HL-60 (cell line): ENCODE data around the gene PLBD2.
A peak's percentile ranks its signal among the peaks of the same experiment; 100 is the strongest.

Source experiments
- DNase-seq, 2 experiments: peaks; one replicate each; pipeline ENCODE4 v3.0.0-alpha.2; 2010 to 2020; ENCODE audit warnings: low read depth in 1 of 2, low spot score in 1 of 2
- H3K27ac ChIP-seq: fragments of 250-450 bp; sonication (Bioruptor Pico); replicated peaks from 2 replicates; pipeline ENCODE4 v1.5.1; 2020; ENCODE audit warnings: mild to moderate bottlenecking, moderate library complexity
- H3K27me3 ChIP-seq: fragments of 250-450 bp; sonication (Bioruptor Pico); 2 replicates; pipeline ENCODE4 v1.5.1; 2021; ENCODE audit warnings: mild to moderate bottlenecking, moderate library complexity; ENCODE audit not compliant: insufficient read depth, poor library complexity, severe bottlenecking
- H3K4me3 ChIP-seq: replicated peaks from 2 replicates; pipeline ENCODE4 v1.5.1; 2011; ENCODE audit warnings: mild to moderate bottlenecking, control low read depth, low read length; ENCODE audit not compliant: insufficient read depth
- GABPA ChIP-seq: IDR thresholded peaks from 2 replicates; pipeline ENCODE4 v1.6.1; 2012; ENCODE audit warnings: low read depth
- POLR2AphosphoS5 ChIP-seq: IDR thresholded peaks from 2 replicates; pipeline ENCODE4 v1.6.1; 2012; ENCODE audit warnings: low read depth
- SPI1 ChIP-seq: IDR thresholded peaks from 2 replicates; pipeline ENCODE4 v1.6.1; 2012; ENCODE audit warnings: low read depth, mild to moderate bottlenecking, borderline replicate concordance
- TF ChIP-seq, protein P1 (sequence below): IDR thresholded peaks from 2 replicates; pipeline ENCODE4 v1.6.1; 2012; ENCODE audit warnings: low read depth; ENCODE audit not compliant: insufficient replicate concordance
- TF ChIP-seq, protein P2 (sequence below): IDR thresholded peaks from one replicate; pipeline ENCODE4 v1.5.1; 2011; ENCODE audit warnings: low read length, control low read depth, inconsistent platforms; ENCODE audit not compliant: insufficient read depth

PLBD2 gene

DNA sequence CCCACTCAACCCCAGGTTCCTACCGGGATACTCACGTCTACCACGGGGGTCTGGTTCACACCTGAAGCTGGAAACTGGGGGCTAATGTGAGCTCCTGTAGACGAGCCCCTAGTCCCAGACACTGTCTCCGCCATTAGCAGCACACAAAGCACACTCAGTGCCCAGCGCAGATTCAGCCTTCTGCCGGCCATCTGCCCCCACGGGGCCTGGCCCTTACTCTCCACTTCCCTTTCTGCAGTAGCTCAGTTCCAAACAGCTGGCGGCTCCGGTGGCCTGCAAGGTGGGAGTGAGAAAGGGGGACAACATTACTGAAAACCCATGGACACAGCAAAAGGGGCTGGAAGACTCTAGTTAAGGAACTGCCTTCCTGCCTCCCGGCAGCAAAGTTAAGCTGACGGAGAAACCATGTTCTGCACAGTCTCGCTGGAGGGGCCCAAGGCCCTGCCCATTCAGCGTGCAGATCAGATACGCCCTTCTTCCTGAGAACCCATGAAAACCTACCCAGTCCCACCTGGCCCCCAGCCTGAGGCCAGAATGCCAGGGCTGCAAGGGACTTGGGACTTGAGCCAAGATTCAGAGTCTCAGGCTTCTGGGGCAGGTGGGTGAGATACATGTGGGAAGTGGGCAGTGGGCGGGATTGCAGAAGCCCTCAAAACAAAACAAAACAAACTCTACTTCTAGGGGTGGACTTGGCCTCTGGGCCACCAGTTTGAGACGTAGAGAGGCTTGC is 25.5 kb upstream of the PLBD2 start:
- Histone ChIP-seq H3K4me3 (peak overlapping the region; percentile 78), H3K27ac (peak overlapping the region; percentile 86), H3K27me3 (no peaks in the 10 kb centered on the region)
- no peak for DNase-seq
- TF ChIP-seq GABPA = no peak
- TF ChIP-seq POLR2AphosphoS5 = no peak
- TF ChIP-seq, protein P1, sequence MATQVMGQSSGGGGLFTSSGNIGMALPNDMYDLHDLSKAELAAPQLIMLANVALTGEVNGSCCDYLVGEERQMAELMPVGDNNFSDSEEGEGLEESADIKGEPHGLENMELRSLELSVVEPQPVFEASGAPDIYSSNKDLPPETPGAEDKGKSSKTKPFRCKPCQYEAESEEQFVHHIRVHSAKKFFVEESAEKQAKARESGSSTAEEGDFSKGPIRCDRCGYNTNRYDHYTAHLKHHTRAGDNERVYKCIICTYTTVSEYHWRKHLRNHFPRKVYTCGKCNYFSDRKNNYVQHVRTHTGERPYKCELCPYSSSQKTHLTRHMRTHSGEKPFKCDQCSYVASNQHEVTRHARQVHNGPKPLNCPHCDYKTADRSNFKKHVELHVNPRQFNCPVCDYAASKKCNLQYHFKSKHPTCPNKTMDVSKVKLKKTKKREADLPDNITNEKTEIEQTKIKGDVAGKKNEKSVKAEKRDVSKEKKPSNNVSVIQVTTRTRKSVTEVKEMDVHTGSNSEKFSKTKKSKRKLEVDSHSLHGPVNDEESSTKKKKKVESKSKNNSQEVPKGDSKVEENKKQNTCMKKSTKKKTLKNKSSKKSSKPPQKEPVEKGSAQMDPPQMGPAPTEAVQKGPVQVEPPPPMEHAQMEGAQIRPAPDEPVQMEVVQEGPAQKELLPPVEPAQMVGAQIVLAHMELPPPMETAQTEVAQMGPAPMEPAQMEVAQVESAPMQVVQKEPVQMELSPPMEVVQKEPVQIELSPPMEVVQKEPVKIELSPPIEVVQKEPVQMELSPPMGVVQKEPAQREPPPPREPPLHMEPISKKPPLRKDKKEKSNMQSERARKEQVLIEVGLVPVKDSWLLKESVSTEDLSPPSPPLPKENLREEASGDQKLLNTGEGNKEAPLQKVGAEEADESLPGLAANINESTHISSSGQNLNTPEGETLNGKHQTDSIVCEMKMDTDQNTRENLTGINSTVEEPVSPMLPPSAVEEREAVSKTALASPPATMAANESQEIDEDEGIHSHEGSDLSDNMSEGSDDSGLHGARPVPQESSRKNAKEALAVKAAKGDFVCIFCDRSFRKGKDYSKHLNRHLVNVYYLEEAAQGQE = no peak
- TF ChIP-seq SPI1 = peak; percentile 68

- TF ChIP-seq, protein P2, sequence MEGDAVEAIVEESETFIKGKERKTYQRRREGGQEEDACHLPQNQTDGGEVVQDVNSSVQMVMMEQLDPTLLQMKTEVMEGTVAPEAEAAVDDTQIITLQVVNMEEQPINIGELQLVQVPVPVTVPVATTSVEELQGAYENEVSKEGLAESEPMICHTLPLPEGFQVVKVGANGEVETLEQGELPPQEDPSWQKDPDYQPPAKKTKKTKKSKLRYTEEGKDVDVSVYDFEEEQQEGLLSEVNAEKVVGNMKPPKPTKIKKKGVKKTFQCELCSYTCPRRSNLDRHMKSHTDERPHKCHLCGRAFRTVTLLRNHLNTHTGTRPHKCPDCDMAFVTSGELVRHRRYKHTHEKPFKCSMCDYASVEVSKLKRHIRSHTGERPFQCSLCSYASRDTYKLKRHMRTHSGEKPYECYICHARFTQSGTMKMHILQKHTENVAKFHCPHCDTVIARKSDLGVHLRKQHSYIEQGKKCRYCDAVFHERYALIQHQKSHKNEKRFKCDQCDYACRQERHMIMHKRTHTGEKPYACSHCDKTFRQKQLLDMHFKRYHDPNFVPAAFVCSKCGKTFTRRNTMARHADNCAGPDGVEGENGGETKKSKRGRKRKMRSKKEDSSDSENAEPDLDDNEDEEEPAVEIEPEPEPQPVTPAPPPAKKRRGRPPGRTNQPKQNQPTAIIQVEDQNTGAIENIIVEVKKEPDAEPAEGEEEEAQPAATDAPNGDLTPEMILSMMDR = no peak
- TF ChIP-seq, protein P1 = no peak
- TF ChIP-seq POLR2AphosphoS5 (no peak), GABPA (no peak), SPI1 (no peak)
Observed at GRCh38 chr12:113333418-113333750, 25.0 kb upstream of the PLBD2 start.

DNA sequence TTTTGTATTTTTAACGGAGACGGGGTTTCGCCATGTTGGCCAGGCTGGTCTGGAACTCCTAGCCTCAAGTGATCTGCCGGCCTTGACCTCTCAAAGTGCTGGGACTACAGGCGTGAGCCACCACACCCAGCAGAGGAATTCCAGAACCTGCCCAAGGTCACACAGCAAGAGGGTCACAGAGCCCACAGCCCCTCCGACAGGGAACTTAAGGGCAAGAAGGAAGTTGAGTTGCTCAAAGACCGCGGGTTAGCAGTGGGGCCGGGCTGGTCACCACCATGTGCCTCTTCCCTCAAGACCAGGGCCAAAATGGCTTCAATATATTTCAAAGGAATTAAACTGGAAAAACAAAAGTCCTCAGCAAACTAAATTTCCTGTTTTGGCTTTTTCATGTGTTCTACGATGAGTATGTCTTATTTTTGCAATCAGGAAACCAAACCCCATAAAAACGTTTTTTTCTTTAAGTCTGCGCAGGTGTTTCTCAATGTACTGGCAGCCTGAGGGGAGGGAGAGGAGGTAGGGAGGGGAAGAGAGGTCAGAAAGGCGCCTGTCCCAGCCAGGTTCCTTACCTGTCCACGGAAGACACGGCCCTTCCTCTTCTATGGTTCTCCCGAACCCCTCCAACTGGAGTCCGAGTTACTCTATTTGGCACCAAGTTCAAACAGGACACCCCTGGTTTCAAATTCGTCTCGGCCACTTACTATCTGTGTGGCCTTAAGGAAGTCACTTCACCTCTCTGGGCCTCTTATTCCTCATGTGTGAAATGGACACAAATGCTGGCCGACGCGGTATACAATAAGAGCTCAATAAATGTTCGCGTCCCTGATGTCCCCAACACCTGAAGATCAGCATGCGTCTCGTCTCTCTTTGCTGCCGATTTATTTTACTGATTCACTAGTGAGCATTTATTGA is 24.3 kb upstream of the PLBD2 start:
- DNase-seq = peak; percentile 55 to 77

More at GRCh38 chr12:113333418-113333750, 25.0 kb upstream of the PLBD2 start:
- no peaks in the 10 kb centered on the region for H3K27me3 ChIP-seq
- peak overlapping the region; percentile 78 for H3K4me3 ChIP-seq
- no peak for DNase-seq
- peak overlapping the region; percentile 86 for H3K27ac ChIP-seq

More for the DNA sequence above, 24.3 kb upstream of the PLBD2 start:
- no peaks in the 10 kb centered on the region for H3K27me3 ChIP-seq
- peak overlapping the region; percentile 78 for H3K4me3 ChIP-seq
- TF ChIP-seq SPI1 = no peak
- TF ChIP-seq, protein P1 = no peak
- TF ChIP-seq POLR2AphosphoS5 = peak; percentile 31
- H3K27ac ChIP-seq = peak overlapping the region; percentile 86
